Fibroblast of lung (primary cell): Measurements from ENCODE around the gene HEBP2. TPM values are rescaled to one million over a fixed set of nuclear protein-coding genes. Genes with fewer than 3 reads are reported as not detected.

Experiments
- DNase-seq, 2 donors: peaks; one replicate each; pipeline versions ENCODE4 v3.0.0 to v3.0.0-alpha.2; 2010; ENCODE audit warnings: low read depth in 2 of 2
- H2AFZ ChIP-seq: 2 replicates; pipeline ENCODE4 v1.5.1; 2012; ENCODE audit warnings: low read length, control low read depth, inconsistent platforms
- H3K27ac ChIP-seq: 2 replicates; pipeline ENCODE4 v1.5.1; 2011; ENCODE audit warnings: low read length, control low read depth; ENCODE audit not compliant: insufficient read depth
- H3K27me3 ChIP-seq: 2 replicates; pipeline ENCODE4 v1.5.1; 2011; ENCODE audit warnings: mild to moderate bottlenecking, low read length; ENCODE audit not compliant: control insufficient read depth, insufficient read depth
- H3K36me3 ChIP-seq: 2 replicates; pipeline ENCODE4 v1.5.1; 2011; ENCODE audit warnings: low read length; ENCODE audit not compliant: control insufficient read depth, insufficient read depth
- H3K4me1 ChIP-seq: 2 replicates; pipeline ENCODE4 v1.5.1; 2011; ENCODE audit warnings: low read length; ENCODE audit not compliant: control insufficient read depth, insufficient read depth; ENCODE audit errors: extremely low read depth
- H3K4me2 ChIP-seq: 2 replicates; pipeline ENCODE4 v1.5.1; 2011; ENCODE audit warnings: low read length, control low read depth; ENCODE audit not compliant: insufficient read depth; ENCODE audit errors: extremely low read depth
- H3K4me3 ChIP-seq, 4 experiments: fragments of 200-600 bp in 1 of 4; sonication (generic) in 1 of 4; replicated peaks in 1 of 4; 2 replicates each; pipeline ENCODE4 v1.5.1; 2011 to 2016; ENCODE audit warnings: low read length in 4 of 4, low read depth in 3 of 4, mild to moderate bottlenecking in 3 of 4, control low read depth in 2 of 4, inconsistent platforms in 1 of 4, mixed read lengths in 1 of 4; ENCODE audit not compliant: insufficient read depth in 1 of 4; ENCODE audit errors: control extremely low read depth in 1 of 4
- H3K79me2 ChIP-seq: 2 replicates; pipeline ENCODE4 v1.5.1; 2012; ENCODE audit warnings: mild to moderate bottlenecking, low read length, inconsistent platforms; ENCODE audit not compliant: control insufficient read depth, insufficient read depth
- H3K9ac ChIP-seq: 2 replicates; pipeline ENCODE4 v1.5.1; 2011; ENCODE audit warnings: mild to moderate bottlenecking, low read length, control low read depth; ENCODE audit not compliant: insufficient read depth
- H3K9me3 ChIP-seq: 2 replicates; pipeline ENCODE4 v1.5.1; 2012; ENCODE audit warnings: low read depth, low read length; ENCODE audit not compliant: control insufficient read depth, insufficient read depth
- H4K20me1 ChIP-seq: 2 replicates; pipeline ENCODE4 v1.5.1; 2011; ENCODE audit warnings: low read length; ENCODE audit not compliant: control insufficient read depth, insufficient read depth; ENCODE audit errors: extremely low read depth
- CTCF ChIP-seq, 2 donors: IDR thresholded peaks in 1 of 2; conservative IDR thresholded peaks in 1 of 2; 1 replicate in 1 of 2; 2 replicates in 1 of 2; pipeline ENCODE4 v1.5.1; 2011 to 2012; ENCODE audit warnings: low read length in 2 of 2, control low read depth in 1 of 2, inconsistent platforms in 1 of 2, low read depth in 1 of 2, mild to moderate bottlenecking in 1 of 2
- EZH2 ChIP-seq: IDR thresholded peaks from 2 replicates; pipeline ENCODE4 v1.5.1; 2012; ENCODE audit warnings: low read length, control low read depth, mild to moderate bottlenecking; ENCODE audit errors: missing control alignments
- polyA plus RNA-seq, 2 donors: library from polyadenylated mRNA; depleted of rRNA in 1 of 2; stranded (reverse) in 1 of 2; unstranded in 1 of 2; fragments of >200 nt; gene quantifications; 2 replicates each; pipeline ENCODE4 v1.2.1, GENCODE V29; 2011 to 2012; ENCODE audit warnings: missing spikeins in 1 of 2
- total RNA-seq: library from RNA; depleted of rRNA; stranded (reverse); fragments of >200 nt; gene quantifications from 2 replicates; pipeline ENCODE4 v1.2.1, GENCODE V29; 2014

The HEBP2 gene
- total and polyA plus RNA-seq, 2 donors (not counting 1 experiment from before 2014, with no cell fraction given), result 21.5 to 30.0 TPM

GRCh38 chr6:138468320-138469015, 64.4 kb downstream of the HEBP2 start:
- Histone ChIP-seq H3K4me2 (no peak overlapping the region), H2AFZ (no peak overlapping the region)
- DNase-seq, result peak; percentile 40 to 56

More at GRCh38 chr6:138468320-138469015, 64.4 kb downstream of the HEBP2 start:
- Histone ChIP-seq H3K27ac (no peak overlapping the region), H3K79me2 (no peaks in the 10 kb centered on the region), H3K4me3 (no peak overlapping the region), H3K9ac (no peak overlapping the region), H3K4me1 (peaks cover 6% of the 10 kb centered on the region), H3K27me3 (no peaks in the 10 kb centered on the region), H3K9me3 (no peaks in the 10 kb centered on the region), H4K20me1 (no peaks in the 10 kb centered on the region), H3K36me3 (peaks cover 7% of the 10 kb centered on the region)
- TF ChIP-seq EZH2, result no peak
- TF ChIP-seq CTCF (conservative IDR thresholded peaks at IDR 0.05 in 1 of 2, IDR thresholded peaks at IDR 0.05 in 1 of 2; ENCODE audit: low read depth in 1 of 2, low read length in 2 of 2), result no peak

Other genes starting within 250 kb of the HEBP2 start
- gene ARFGEF3, start 242.3 kb upstream of the HEBP2 start, total RNA-seq, result under 0.01 TPM in 2 replicates
- gene ARFGEF3, start 242.3 kb upstream of the HEBP2 start, polyA plus RNA-seq, result 0.14 and 0.23 TPM in 2 replicates
- not detected in 2 replicates for gene PBOV1, start 185.7 kb upstream of the HEBP2 start, total RNA-seq
- gene PBOV1, start 185.7 kb upstream of the HEBP2 start, polyA plus RNA-seq, result not detected in 2 replicates
- gene SMIM28, start 26.3 kb upstream of the HEBP2 start, total RNA-seq, result not detected in 2 replicates
- gene SMIM28, start 26.3 kb upstream of the HEBP2 start, polyA plus RNA-seq, result not detected in 2 replicates
- gene NHSL1, start 95.3 kb downstream of the HEBP2 start, total RNA-seq, result 10.0 and 10.6 TPM in 2 replicates
- gene NHSL1, start 95.3 kb downstream of the HEBP2 start, polyA plus RNA-seq, result 9.5 and 19.5 TPM in 2 replicates